ENCODE data around the gene SERINC4.

DNA sequence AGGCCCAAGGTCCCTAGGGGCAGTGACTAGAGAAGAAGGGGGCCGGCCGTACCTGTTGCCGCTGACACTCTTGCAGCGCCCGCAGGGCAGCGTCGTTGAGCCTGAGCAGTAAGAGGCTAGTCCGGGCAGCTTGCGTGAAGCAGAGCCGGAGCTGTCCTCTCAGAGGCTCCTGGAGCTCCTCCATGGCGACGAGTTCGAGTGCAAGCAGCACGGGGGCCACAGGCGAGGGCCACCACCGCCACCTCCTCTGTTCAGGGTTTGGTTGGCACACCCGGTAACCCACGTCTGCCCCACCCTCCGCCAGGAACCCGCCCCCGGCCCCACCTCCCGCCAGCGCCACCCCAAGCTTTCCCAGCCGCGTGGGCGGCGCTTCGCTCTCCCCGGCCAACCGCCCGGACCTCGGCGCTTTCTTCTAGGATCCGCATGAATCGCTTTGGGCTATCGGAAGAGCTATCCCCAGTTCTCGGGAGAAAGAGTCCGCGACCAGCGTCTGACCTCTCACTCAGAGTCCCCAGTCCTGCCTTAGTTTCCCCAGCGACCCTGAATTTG is 23.2 kb downstream of the SERINC4 start, which contains the start of gene ELL3:
- no peak for TF ChIP-seq POLR2A (IDR thresholded peaks at IDR 0.05)
- TF ChIP-seq, protein P1, sequence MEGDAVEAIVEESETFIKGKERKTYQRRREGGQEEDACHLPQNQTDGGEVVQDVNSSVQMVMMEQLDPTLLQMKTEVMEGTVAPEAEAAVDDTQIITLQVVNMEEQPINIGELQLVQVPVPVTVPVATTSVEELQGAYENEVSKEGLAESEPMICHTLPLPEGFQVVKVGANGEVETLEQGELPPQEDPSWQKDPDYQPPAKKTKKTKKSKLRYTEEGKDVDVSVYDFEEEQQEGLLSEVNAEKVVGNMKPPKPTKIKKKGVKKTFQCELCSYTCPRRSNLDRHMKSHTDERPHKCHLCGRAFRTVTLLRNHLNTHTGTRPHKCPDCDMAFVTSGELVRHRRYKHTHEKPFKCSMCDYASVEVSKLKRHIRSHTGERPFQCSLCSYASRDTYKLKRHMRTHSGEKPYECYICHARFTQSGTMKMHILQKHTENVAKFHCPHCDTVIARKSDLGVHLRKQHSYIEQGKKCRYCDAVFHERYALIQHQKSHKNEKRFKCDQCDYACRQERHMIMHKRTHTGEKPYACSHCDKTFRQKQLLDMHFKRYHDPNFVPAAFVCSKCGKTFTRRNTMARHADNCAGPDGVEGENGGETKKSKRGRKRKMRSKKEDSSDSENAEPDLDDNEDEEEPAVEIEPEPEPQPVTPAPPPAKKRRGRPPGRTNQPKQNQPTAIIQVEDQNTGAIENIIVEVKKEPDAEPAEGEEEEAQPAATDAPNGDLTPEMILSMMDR (IDR thresholded peaks at IDR 0.05) = no peak
